Measurements from ENCODE around the gene FOXO3.

GRCh38 chr6:108524528-108525248 lies 36.0 kb upstream of the FOXO3 start:
- TF ChIP-seq CTCF (IDR thresholded peaks at IDR 0.05) (no peak), POLR2A (IDR thresholded peaks at IDR 0.05) (no peak)

Measured in breast epithelium (tissue), 3 donors.